SK-N-SH treated with all-trans-retinoic acid at 6 μM for 48 hours (cell line): Measurements from ENCODE around the gene CDT1.

Source experiments
- ATAC-seq: fragments of 200-7000 bp; cut with Tn5 transposase; 3 replicates; pipeline ENCODE4 v1.9.1; 2020; ENCODE audit warnings: mild to moderate bottlenecking, moderate library complexity
- BACH2 ChIP-seq: fragments of 250-450 bp; sonication (Bioruptor Pico); IDR thresholded peaks from 2 replicates; pipeline ENCODE4 v1.9.0; 2021; ENCODE audit warnings: mild to moderate bottlenecking, borderline replicate concordance
- CSDC2 ChIP-seq: fragments of 250-450 bp; sonication (Bioruptor Pico); IDR thresholded peaks from 2 replicates; pipeline ENCODE4 v1.5.0; 2020; ENCODE audit warnings: mild to moderate bottlenecking, moderate library complexity
- TCF4 ChIP-seq: fragments of 250-450 bp; sonication (Bioruptor Pico); IDR thresholded peaks from 2 replicates; pipeline ENCODE4 v1.8.0; 2021; ENCODE audit warnings: mild to moderate bottlenecking, moderate library complexity, borderline replicate concordance
- ZFP30 ChIP-seq: fragments of 450-650 bp; formaldehyde crosslinking; IDR thresholded peaks from 2 replicates; pipeline ENCODE4 v1.5.0; 2022; ENCODE audit warnings: mild to moderate bottlenecking, moderate library complexity
- ZNF70 ChIP-seq: fragments of 450-650 bp; formaldehyde crosslinking; IDR thresholded peaks from 2 replicates; pipeline ENCODE4 v1.5.0; 2020; ENCODE audit warnings: mild to moderate bottlenecking, moderate library complexity
- ZNF8 ChIP-seq: fragments of 450-650 bp; formaldehyde crosslinking; IDR thresholded peaks from 2 replicates; pipeline ENCODE4 v1.5.0; 2020; ENCODE audit warnings: mild to moderate bottlenecking, moderate library complexity
- TF ChIP-seq, protein P1 (sequence below): fragments of 250-450 bp; sonication (Bioruptor Pico); IDR thresholded peaks from 2 replicates; pipeline ENCODE4 v1.5.0; 2020; ENCODE audit warnings: mild to moderate bottlenecking, moderate library complexity
- TF ChIP-seq, protein P2 (sequence below): fragments of 250-450 bp; sonication (Bioruptor Pico); IDR thresholded peaks from 2 replicates; pipeline ENCODE4 v1.5.1; 2020; ENCODE audit warnings: low read depth, mild to moderate bottlenecking, moderate library complexity
- TF ChIP-seq, protein P3 (sequence below): fragments of 250-450 bp; sonication (Bioruptor Pico); IDR thresholded peaks from 2 replicates; pipeline ENCODE4 v1.8.0; 2020; ENCODE audit warnings: mild to moderate bottlenecking, moderate library complexity, borderline replicate concordance
- TF ChIP-seq, protein P4 (sequence below): fragments of 250-450 bp; sonication (Bioruptor Pico); IDR thresholded peaks from 2 replicates; pipeline ENCODE4 v1.8.0; 2021; ENCODE audit warnings: low read depth, mild to moderate bottlenecking, moderate library complexity, borderline replicate concordance

The CDT1 gene

DNA sequence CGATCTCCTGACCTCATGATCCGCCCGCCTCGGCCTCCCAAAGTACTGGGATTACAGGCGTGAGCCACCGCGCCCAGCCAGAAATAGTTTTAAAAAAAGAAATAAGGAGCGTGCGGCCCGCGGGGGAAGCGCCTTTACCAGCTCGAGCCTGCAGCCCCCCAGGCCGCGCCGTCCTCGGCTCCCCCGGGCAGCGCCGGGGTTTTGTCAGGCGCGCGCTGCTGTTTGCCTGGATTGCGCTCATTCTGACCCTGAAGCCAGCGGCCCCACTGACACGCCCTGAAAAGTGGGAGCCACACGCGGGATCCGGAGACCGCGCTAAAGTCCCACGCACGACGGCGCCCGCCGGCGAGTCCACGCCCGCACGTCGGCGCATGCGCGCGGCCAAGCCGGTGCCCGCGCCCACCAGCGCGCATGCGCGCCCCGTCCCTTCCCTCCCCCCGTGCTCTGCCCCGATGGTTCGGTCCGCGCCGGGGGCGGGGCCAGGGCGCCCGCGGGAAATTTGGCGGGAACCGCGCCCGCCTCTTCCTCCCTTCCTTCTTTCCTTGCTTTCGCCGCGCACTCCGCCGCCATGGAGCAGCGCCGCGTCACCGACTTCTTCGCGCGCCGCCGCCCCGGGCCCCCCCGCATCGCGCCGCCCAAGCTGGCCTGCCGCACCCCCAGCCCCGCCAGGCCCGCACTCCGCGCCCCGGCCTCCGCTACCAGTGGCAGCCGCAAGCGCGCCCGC is at the start of gene CDT1:
Gene CDT1, plus strand, starts transcription at position 526 of the 724 bp plus-strand sequence. Its CDS starts 43 bp downstream, at position 569.
- peak; percentile 18 for ATAC-seq
- TF ChIP-seq BACH2 (CRISPR knock-in tag) = no peak
- TF ChIP-seq, protein P1, sequence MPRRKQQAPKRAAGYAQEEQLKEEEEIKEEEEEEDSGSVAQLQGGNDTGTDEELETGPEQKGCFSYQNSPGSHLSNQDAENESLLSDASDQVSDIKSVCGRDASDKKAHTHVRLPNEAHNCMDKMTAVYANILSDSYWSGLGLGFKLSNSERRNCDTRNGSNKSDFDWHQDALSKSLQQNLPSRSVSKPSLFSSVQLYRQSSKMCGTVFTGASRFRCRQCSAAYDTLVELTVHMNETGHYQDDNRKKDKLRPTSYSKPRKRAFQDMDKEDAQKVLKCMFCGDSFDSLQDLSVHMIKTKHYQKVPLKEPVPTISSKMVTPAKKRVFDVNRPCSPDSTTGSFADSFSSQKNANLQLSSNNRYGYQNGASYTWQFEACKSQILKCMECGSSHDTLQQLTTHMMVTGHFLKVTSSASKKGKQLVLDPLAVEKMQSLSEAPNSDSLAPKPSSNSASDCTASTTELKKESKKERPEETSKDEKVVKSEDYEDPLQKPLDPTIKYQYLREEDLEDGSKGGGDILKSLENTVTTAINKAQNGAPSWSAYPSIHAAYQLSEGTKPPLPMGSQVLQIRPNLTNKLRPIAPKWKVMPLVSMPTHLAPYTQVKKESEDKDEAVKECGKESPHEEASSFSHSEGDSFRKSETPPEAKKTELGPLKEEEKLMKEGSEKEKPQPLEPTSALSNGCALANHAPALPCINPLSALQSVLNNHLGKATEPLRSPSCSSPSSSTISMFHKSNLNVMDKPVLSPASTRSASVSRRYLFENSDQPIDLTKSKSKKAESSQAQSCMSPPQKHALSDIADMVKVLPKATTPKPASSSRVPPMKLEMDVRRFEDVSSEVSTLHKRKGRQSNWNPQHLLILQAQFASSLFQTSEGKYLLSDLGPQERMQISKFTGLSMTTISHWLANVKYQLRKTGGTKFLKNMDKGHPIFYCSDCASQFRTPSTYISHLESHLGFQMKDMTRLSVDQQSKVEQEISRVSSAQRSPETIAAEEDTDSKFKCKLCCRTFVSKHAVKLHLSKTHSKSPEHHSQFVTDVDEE (CRISPR knock-in tag) = peak; percentile 53

DNA sequence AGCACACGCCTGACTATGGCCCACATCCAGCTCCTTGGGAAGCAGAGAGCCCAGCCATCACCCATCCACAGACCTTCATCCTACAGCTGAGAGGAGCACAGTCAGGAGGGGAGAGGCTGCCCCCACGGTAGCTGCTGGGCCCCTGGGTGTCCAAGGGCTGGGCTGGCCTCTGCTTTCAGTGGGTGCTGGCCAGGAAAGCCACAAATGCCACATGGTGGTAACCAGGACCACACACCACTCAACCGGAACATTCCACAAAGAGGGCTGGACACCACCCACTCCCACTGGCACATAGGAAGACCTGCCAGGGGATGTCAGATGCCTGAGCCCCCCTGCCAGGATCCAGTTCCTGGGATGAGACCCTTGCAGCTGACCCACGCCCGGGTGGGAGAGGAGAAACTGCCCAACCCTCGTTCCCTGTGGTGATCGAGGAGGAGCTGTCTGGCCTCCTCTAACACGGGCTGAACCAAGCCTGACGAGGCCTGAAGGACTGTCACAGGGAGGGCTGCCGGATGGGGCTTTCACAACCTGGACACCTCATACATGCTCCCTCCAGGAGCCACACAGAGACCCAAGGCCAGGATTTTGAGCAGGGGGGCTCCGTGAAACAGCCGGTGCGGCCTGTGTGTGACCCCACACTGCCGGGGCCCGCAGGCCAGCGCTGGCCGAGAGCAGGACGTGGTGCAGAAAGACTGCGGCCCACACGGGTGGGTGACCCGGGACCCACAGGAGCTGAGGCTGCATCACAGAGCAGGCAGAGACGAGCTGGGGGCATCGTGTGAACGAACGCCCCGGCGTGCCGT is 49.3 kb upstream of the CDT1 start:
- TF ChIP-seq TCF4 (CRISPR knock-in tag) (no peak), BACH2 (CRISPR knock-in tag) (no peak), ZFP30 (CRISPR knock-in tag) (no peak), CSDC2 (no peak)
- TF ChIP-seq, protein P2, sequence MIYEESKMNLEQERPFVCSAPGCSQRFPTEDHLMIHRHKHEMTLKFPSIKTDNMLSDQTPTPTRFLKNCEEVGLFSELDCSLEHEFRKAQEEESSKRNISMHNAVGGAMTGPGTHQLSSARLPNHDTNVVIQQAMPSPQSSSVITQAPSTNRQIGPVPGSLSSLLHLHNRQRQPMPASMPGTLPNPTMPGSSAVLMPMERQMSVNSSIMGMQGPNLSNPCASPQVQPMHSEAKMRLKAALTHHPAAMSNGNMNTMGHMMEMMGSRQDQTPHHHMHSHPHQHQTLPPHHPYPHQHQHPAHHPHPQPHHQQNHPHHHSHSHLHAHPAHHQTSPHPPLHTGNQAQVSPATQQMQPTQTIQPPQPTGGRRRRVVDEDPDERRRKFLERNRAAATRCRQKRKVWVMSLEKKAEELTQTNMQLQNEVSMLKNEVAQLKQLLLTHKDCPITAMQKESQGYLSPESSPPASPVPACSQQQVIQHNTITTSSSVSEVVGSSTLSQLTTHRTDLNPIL (CRISPR knock-in tag) = no peak
- ATAC-seq = no peak

DNA sequence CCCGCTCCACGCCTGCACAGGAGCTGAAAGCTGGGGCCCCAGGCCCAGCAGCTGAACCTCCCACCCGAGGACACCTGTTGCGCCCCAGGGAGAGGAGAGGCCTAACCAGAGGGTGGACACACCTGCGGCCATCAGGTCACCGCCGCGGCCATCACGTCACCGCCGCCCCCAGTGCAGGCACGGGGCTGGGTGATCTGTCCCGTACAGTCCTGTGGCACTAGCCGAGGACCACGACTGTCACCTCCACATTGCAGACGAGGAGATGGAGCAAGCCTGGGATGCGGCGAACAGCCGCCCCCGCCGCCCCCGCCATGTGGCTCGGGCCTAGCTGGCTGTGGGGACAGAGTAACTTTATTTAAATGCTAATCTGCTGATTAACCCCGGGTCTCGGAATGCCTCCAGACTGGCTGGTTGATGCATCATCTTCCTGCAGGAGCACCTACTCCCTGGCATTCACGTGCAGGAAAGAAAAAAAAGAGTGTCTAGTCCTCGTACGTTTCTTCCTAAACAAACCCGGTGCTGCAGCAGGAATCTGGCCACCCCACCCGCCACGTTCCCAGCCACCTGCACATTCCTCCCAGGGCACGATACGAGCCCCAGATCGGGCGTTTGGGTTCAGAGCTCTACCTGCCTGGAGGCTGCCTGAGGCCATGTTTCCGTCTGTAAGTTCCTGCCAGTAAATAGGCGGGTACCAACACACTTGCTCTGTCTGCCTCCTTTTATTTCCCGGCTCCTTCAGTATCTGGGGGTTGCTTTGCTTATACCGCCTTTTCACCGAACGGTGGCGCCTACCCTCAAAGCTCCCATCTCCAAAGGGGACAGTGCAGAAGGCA is 48.5 kb upstream of the CDT1 start:
- ATAC-seq = peak; percentile 87
- no peak for TF ChIP-seq CSDC2
- no peak for TF ChIP-seq ZNF70 (CRISPR knock-in tag)
- TF ChIP-seq, protein P2 (CRISPR knock-in tag) = no peak
- TF ChIP-seq, protein P3, sequence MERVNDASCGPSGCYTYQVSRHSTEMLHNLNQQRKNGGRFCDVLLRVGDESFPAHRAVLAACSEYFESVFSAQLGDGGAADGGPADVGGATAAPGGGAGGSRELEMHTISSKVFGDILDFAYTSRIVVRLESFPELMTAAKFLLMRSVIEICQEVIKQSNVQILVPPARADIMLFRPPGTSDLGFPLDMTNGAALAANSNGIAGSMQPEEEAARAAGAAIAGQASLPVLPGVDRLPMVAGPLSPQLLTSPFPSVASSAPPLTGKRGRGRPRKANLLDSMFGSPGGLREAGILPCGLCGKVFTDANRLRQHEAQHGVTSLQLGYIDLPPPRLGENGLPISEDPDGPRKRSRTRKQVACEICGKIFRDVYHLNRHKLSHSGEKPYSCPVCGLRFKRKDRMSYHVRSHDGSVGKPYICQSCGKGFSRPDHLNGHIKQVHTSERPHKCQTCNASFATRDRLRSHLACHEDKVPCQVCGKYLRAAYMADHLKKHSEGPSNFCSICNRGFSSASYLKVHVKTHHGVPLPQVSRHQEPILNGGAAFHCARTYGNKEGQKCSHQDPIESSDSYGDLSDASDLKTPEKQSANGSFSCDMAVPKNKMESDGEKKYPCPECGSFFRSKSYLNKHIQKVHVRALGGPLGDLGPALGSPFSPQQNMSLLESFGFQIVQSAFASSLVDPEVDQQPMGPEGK (CRISPR knock-in tag) = peak; percentile 24; the same call in 1 of the 2 replicates

DNA sequence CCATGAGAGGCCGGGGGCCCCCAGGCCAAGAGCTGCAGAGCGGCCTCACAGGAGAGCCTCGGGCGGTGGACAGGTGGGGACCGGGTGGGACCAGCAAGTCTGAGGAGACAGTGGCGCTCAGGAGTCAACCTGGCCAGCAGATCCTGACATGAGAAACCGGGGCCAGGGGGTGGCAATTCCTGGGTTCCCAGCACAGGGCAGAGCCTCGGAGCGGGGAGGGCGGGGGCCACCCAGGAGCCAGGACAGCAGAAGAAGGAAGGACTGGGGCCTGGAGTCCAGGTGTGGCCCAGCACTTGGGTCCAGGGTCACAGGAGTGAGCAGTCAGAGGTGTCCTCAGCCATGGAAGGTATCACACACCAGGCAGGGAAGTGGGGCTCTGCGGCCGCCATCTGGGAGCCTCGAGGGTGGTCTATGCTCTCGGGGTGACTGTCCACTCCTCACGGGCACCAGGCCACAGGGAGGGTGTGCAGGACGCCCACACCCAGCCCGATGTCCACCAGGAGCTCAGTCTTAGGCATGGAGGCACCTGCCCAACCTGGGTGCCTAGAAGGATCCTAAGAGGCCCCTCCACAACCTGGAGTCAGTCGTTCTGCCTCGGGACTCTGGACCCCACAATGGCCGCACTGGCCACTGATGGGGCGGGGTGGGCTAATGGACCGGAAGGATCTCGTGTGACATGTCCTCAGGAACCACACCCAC is 47.7 kb upstream of the CDT1 start:
- ATAC-seq = peak; percentile 15
- TF ChIP-seq, protein P4, sequence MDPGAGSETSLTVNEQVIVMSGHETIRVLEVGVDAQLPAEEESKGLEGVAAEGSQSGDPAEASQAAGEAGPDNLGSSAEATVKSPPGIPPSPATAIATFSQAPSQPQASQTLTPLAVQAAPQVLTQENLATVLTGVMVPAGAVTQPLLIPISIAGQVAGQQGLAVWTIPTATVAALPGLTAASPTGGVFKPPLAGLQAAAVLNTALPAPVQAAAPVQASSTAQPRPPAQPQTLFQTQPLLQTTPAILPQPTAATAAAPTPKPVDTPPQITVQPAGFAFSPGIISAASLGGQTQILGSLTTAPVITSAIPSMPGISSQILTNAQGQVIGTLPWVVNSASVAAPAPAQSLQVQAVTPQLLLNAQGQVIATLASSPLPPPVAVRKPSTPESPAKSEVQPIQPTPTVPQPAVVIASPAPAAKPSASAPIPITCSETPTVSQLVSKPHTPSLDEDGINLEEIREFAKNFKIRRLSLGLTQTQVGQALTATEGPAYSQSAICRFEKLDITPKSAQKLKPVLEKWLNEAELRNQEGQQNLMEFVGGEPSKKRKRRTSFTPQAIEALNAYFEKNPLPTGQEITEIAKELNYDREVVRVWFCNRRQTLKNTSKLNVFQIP (CRISPR knock-in tag) = no peak
- TF ChIP-seq ZNF8 = no peak
